Measurements from ENCODE around the gene GRAMD4.
A peak's percentile ranks its signal among the peaks of the same experiment; 100 is the strongest.
"Not testable (repeated sequence)": the region's sequence is repeated elsewhere in the genome, so short reads cannot be mapped to it uniquely, and the experiment has no call there.

Gene GRAMD4

GRCh38 chr22:46600273-46600796 lies 19.9 kb upstream of the GRAMD4 start:
- DNase-seq, result no peak

DNA sequence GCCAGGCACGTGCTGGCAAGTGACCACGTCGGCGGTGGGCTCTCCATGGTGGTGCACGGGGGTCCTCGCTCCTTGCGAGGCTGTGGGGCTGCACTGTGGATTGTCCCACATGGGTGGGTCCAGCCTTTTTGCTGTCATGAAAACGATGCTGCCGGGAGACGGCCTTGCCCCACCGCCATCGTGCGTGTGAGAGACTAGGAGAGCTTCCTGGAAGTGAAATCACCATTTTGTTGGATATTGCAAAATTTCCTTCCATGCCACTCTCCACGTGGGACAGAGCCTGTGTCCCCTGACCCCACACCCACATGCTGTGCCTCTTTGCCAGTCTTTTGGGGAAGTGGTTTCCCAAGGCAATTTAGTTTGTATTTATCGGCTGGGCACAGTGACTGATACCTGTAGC lies 18.2 kb upstream of the GRAMD4 start:
- no peak for DNase-seq

- peak; percentile 79 to 85 for DNase-seq
Measured at GRCh38 chr22:46604306-46604690, 15.9 kb upstream of the GRAMD4 start.

- no peak for DNase-seq
Measured at GRCh38 chr22:46605117-46605516, 15.1 kb upstream of the GRAMD4 start.

DNA sequence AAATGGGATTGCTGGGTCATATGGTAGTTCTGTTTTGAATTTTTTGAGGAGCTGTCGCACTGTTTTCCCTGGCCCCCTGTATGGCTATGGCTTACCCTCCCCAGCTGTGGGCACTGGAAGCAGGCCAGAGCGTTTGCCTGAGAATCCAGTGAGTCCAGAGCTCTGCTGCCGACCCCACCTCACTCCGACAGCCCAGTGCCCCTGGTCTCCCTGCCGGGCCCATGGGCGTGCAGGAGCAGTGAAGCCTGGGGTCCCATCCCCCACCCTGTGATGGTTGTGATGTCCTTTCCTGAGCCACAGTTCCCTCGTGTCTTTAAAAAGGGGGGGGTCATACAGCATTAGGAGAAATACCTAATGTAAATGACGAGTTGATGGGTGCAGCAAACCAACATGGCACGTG lies 13.3 kb upstream of the GRAMD4 start:
- DNase-seq, result no peak

DNA sequence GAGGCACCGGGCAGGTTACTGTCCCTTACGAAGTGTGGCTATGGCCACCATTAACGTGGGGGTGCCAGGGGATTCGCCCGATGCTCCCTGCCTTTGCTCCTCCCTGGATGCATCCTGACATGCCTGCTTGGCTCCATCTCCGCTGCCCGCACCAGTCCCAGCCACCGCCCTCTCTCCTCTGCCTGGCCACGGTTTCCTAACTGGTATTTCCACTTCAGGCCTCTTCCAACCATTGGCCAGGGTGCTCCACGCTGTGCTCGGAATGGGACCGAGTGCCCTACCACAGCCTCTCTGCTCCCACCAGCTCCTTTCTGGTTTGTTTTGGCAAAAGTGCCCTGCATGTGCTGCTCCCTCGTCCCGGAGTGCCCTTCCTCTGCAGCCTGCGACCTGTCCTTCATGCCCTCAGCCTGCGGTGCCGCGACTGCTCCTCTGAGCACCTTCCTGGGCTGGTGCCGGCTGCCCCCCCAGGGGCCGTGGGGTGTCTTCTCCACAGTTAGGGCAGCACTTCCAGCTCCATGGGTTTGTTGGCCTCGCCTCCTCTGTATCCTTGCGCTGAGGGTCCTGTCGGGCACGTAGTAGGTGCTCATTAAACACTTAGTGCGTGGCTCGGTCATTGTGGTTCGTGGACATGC lies 12.6 kb upstream of the GRAMD4 start:
- DNase-seq, result no peak

DNA sequence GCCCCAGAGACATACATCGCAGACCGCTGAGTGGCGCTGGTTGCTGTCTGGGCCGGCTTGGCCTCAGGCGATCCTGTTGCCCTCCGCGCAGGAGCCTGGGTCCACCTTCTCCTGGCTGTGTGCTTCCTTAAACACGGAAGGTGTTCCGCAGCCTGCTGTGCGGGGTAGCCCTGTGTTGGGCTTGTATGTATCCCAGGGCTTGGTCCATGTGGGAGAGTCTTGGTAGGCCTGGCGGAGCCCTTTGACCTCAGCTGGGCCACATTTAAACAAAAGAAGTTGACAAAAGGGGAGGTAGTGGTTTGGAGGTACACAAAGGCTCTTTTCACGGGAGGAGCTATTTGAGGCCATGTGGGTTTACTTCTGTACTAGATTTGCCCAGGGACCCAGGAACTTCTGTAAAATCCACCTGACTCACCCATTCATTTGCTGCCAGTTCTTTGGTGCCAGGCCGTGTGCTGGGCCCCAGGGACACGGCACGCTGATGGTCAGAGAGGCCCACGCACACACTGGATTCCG lies 11.0 kb upstream of the GRAMD4 start:
- DNase-seq, result no peak

DNA sequence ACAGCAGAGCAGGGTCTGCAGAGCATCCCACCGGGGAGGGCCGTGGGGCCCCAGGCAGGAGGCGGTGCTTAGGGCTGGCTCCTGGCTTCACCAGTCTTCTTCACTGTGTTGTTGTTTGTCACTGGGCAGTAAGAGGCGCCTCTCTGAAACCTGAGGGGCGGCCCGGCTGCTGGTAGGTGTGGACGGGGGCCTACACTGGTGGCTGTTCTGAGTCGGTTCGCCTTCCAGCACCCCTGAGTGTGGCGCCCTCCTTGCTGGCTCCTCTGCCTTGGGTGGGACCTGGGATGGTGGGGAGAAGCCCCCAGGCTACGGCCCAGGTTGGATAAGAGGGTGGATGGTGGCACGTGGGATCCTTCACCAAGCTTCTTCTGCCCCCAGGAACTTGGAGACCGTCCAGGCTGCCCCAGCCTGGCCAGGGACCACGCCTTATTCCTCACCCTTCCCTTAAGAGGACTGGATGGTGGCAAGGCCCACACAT lies 10.4 kb upstream of the GRAMD4 start:
- no peak for DNase-seq

DNA sequence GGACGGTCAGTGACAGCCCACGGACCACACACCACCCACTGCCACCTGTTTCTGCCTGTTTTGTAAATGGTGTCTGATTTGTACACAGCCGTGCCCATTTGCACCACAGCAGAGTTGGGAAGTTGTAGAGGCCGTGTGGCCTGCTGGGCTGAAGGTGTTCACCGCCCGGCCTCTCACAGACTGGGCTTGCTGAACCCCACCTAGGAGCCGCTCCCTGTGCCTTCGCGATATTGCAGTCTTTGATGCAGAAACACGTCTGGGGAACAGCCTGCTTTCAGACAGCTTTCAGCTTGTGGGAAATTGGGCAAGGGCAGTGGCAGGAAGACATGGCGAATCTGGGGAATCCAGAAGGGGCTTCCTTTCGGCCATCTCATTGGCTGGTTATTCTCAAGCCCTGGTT lies 9.8 kb upstream of the GRAMD4 start:
- no peak for DNase-seq

DNA sequence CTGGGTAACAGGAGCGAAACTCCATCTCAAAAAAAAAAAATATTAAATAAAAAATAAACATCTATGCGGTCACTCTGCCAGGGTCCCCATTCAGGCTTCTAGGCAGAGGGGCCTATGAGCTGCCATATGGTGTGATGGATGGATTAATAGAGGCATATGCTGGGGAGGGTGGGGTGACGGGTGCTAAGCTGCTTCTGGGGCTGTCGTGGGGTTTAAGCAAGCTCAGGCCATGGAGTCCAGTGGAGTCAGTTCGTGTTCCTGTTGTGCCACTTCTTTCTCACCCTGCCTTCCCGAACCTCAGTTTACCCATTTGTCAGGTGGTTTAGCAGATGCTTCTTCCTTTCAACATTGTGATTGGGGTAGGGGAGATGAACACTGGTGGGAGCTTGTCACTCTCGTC lies 9.0 kb upstream of the GRAMD4 start:
- no peak for DNase-seq

- peak; percentile 14 to 16 for DNase-seq
Measured at GRCh38 chr22:46612341-46612903, 7.8 kb upstream of the GRAMD4 start.

GRCh38 chr22:46612904-46613605 lies 7.1 kb upstream of the GRAMD4 start:
- peak; percentile 34 to 47 for DNase-seq

DNA sequence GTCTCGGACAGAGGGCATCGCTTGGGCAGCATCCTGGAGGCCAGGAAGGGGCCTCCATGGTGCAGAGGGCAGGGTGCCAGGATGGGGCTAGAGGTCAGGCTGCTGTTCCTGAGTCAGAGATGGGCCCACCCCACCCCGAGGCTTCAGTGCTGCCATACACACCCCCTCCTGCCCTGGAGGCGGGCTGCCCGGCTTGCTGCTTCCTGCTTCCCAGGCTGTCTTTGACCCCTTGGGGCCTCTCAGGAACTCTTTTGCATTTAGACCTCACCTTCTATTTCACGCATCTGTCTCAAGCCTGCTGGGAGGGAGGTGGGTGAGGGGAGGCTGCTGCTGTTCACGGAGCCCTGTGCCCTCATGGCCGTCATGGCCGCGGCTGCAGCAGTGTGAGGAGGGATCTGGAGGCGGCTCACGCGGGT lies 6.6 kb upstream of the GRAMD4 start:
- peak; percentile 44 to 47 for DNase-seq

DNA sequence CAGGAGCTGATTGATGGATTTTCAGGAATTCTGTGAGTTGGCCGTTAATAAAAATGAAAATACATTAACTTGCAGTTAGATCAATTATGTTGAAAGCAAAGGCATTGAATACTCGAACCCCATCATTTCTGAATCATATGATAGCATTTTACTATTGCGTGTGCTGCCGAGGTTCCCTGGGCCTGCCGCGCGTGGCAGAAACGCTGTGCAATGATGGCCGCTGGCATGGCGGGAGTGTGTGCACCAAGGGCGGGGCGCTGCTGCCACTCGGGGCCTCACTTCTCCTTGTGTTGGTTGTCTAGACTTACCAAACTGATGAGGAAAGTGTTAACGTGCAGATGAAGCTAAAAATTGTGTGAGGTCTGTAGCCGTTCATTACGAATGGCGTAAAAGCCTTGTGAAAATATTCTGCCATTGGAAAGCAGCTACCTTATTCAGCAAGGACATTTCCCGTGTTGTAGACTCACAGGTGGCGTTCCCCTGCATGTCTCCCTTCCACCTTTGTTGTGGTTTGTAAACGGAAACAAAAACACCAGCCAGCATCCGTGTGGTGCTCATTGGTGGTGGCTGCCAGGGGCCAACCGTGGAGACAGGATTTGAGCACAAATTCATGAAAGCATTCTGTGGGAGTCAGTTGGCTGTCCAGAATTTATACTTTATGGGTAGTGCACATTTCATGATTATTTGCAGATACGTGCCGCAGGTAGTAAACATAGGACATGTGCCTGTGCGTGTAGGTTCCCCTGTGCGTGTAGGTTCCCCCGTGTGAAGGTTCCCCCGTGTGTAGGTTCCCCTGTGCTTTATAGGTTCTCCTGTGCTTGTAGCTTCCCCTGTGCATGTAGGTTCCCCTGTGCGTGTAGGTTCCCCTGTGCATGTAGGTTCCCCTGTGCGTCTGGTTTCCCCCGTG lies 5.9 kb upstream of the GRAMD4 start:
- DNase-seq, result peak; percentile 59 to 68

GRCh38 chr22:46617207-46617985 lies 2.8 kb upstream of the GRAMD4 start:
- DNase-seq, result no peak

DNA sequence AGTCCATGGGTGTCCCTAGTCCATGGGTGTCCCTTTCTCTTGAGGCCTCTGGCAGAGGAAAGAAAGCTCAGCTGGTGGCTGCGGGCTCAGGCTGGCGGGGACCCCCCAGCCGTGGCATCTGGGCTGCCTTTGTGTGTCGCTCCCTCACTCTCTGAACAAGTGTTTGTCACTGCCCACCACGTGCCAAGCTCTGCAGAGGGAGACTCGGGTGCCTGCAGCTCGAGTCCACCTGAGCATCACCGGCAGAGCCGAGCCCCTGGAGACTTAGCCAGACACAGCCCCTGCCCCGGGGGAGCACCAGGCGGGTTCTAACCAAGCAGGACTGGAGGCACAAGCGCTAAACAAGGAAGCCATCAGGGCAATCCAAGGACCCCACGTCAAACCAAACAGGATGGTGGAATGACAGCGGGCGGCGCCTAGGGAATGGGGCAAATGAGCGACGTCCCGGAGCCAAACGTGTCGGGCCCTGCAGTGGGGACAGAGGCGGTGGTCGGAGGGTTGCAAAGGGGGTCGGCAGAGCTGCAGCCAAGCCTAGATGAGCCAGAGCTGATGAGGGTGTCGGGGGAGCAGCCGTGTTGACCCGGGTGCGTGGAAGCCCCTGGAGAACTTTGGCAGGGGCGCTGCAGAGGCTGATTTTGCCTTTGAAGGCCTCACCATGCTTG lies 2.1 kb upstream of the GRAMD4 start:
- DNase-seq, result no peak

DNA sequence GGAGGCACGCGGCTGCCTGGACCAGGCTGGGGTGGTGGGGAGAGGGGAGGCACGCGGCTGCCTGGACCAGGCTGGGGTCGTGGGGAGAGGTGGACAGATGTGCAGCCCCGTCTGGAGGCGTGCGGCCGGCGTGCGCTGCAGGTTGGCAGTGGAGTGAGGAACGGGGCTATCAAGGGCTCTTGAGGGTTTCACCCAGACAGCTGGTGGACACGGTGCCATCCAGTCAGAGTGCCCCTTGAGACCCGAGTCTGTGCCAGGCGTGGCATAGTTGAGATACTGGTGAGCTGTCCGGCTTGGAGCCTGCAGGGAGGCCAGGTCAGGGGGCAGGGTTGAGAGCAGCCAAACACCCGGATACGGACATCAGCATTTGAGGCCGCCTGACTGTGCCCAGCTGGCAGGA lies 1.5 kb upstream of the GRAMD4 start:
- no peak for DNase-seq

DNA sequence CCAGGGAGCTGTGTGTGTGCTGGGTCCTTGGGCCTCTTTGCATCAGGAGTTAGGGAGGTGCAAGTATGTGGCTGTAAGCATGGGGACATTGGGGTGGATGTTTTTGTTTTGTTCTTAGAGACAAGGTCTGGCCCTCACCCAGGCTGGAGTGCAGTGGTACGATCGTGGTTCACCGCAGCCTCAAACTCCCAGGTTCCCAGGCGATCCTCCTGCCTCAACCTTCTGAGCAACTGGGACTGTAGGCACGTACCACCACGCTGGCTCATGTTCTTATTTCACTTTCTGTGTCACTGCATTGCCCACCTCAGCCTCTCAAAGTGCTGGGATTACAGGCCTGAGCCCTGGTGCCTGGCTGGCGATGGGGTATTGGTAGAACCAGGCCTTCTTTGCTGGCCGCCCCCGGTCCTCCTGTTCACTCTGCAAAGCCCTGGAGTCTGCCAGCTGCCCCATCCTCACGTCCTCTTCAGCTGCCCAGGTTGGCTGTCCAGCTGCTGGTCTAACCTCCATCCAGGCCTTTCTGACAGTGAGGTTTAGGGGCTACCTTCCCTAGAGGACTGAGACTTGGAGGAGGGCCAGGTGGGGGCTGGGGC lies 851 bp upstream of the GRAMD4 start:
- DNase-seq, result no peak

DNA sequence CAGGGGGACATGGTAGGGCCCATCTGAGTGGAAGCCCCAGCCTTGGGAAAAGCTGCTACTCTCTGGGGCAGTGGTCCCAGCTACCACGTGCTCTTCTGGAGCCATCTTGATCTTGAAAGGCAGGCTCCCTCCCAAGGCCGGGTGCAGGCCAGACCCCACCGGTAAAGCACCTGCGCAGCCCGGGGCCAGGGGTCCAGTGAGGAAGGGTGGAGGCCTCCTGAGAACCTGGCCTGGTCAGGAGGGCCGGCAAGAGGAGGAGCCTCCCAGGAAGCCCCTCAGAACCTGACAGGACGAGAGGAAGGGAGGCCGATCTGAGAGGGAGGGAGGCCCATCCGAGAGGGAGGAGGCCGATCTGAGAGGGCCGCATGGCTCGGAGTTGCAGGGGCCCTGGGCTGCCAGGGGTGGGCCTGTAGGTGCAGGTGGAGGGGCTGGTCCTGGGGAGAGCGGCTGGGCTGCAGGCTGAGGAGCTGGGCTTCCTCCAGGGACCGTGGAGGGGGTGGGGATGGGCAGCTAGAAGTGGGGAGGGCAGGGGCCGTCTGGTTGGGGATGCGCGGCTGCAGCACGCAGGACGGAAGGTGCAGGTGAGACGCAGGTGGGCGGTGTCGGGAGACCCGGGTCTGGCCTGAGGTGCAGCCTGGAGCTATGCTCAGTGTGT lies 529 bp downstream of the GRAMD4 start:
- DNase-seq, result no peak

- DNase-seq, result not testable (repeated sequence)
Measured at GRCh38 chr22:46621243-46621930, 1.2 kb downstream of the GRAMD4 start.

Data from activated CD4-positive, alpha-beta T cell treated with anti-CD3 and anti-CD28 coated beads, Interleukin-2, amount 50 U/mL, for 48 hours (primary cell).